Left renal pelvis (tissue), 4 donors: ENCODE measurements around the gene CACNA2D3. TPM values are rescaled to one million over a fixed set of nuclear protein-coding genes. Genes with fewer than 3 reads are reported as not detected.

Experiments
- DNase-seq, 4 donors: peaks; one replicate each; pipeline ENCODE4 v3.0.0-alpha.2; 2013; ENCODE audit warnings: low read depth in 4 of 4, low spot score in 3 of 4
- polyA plus RNA-seq, 4 donors: library from polyadenylated mRNA; unstranded; fragments of 120-200 nt; gene quantifications; one replicate each; pipeline ENCODE4 v1.2.1, GENCODE V29; 2013; ENCODE audit not compliant: insufficient read length in 4 of 4

Gene CACNA2D3
- polyA plus RNA-seq, 4 donors: 1.6 to 3.2 (median 2.3) TPM

- DNase-seq: no peak
Observed at GRCh38 chr3:54517424-54517823, 395.1 kb downstream of the CACNA2D3 start.

GRCh38 chr3:54518011-54518675 is 395.8 kb downstream of the CACNA2D3 start:
- no peak for DNase-seq

- DNase-seq: no peak
Observed at GRCh38 chr3:54519493-54519892, 397.1 kb downstream of the CACNA2D3 start.

GRCh38 chr3:54520060-54520459 is 397.7 kb downstream of the CACNA2D3 start:
- no peak for DNase-seq

GRCh38 chr3:54527521-54527920 is 405.2 kb downstream of the CACNA2D3 start:
- DNase-seq: no peak

GRCh38 chr3:54527953-54528352 is 405.6 kb downstream of the CACNA2D3 start:
- DNase-seq: no peak

GRCh38 chr3:54528668-54529067 is 406.3 kb downstream of the CACNA2D3 start:
- no peak for DNase-seq

- DNase-seq: no peak
Observed at GRCh38 chr3:54530091-54530490, 407.7 kb downstream of the CACNA2D3 start.

- no peak for DNase-seq
Observed at GRCh38 chr3:54530944-54531343, 408.6 kb downstream of the CACNA2D3 start.

- no peak for DNase-seq
Observed at GRCh38 chr3:54531741-54532140, 409.4 kb downstream of the CACNA2D3 start.

GRCh38 chr3:54533856-54534255 is 411.5 kb downstream of the CACNA2D3 start:
- no peak for DNase-seq

- no peak for DNase-seq
Observed at GRCh38 chr3:54535619-54536018, 413.3 kb downstream of the CACNA2D3 start.

GRCh38 chr3:54536450-54536849 is 414.1 kb downstream of the CACNA2D3 start:
- DNase-seq: no peak

GRCh38 chr3:54537506-54537905 is 415.2 kb downstream of the CACNA2D3 start:
- no peak for DNase-seq

- no peak for DNase-seq
Observed at GRCh38 chr3:54538346-54538745, 416.0 kb downstream of the CACNA2D3 start.

GRCh38 chr3:54541369-54541768 is 419.0 kb downstream of the CACNA2D3 start:
- DNase-seq: no peak

GRCh38 chr3:54543446-54543845 is 421.1 kb downstream of the CACNA2D3 start:
- DNase-seq: no peak

GRCh38 chr3:54547051-54547450 is 424.7 kb downstream of the CACNA2D3 start:
- no peak for DNase-seq

GRCh38 chr3:54547846-54548245 is 425.5 kb downstream of the CACNA2D3 start:
- no peak for DNase-seq

GRCh38 chr3:54549607-54550220 is 427.4 kb downstream of the CACNA2D3 start:
- DNase-seq: no peak

- no peak for DNase-seq
Observed at GRCh38 chr3:54550221-54550977, 428.0 kb downstream of the CACNA2D3 start.

GRCh38 chr3:54556630-54557029 is 434.3 kb downstream of the CACNA2D3 start:
- no peak for DNase-seq
